NCI-H345 treated with DMSO at 0.1 percent for 48 hours (cell line): ENCODE data around the gene PCDHGB6.
"Not testable (repeated sequence)": the region's sequence is repeated elsewhere in the genome, so short reads cannot be mapped to it uniquely, and the experiment has no call there.

Source experiments
- DNase-seq: peaks from one replicate; lab custom pipeline; 2025; ENCODE audit not compliant: unreplicated experiment; lab: John Stamatoyannopoulos, UW

The PCDHGB6 gene

DNA sequence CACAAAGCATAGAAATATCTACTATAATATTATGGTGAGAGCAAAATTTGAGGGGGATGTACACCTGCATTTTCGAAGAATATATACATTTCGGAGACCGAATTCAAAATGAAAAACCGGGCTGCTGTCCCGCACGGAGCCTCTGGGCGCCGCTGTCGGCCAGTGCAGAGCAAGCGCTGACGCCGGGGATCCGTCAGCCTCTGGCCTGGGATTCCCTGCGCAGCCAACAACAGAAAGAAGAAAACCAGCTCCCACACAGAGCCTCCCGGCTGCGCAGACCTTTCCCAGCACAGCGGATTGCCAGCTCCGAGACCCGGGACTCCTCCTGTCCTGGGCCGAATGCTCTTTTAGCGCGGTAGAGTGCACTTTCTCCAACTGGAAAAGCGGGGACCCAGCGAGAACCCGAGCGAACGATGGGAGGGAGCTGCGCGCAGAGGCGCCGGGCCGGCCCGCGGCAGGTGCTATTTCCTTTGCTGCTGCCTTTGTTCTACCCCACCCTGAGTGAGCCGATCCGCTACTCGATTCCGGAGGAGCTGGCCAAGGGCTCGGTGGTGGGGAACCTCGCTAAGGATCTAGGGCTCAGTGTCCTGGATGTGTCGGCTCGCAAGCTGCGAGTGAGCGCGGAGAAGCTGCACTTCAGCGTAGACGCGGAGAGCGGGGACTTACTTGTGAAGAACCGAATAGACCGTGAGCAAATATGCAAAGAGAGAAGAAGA is at the start of gene PCDHGB6:
PCDHGB6 (plus strand) TSS at position 232 of the 716 bp plus-strand sequence; CDS start at position 414, 182 bp downstream.
- not testable (repeated sequence) for DNase-seq

DNA sequence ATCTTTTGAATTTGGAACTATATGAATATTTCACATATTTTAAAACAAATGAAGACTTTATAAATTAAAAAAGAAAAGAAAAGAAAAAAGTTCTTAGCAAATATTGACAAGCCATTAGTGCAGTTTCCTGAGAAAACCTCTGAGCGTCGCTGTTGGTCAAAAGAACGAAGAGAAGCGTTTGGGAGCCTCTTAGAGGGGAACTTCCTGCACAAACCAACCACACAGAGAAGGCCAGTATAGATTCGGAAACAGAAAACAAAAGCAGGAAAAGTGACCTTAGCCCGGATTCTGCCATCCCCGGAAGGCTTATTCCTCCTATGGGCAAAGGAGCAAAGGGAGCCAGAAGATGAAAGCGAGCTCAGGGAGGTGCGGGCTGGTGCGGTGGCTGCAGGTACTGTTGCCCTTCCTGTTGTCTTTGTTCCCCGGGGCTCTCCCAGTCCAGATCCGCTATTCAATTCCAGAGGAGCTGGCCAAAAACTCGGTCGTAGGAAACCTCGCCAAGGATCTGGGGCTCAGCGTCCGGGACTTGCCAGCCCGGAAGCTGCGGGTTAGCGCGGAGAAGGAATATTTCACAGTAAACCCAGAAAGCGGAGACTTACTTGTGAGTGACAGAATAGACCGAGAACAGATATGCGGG is 47.9 kb upstream of the PCDHGB6 start, which contains the start of gene PCDHGB2:
PCDHGB2 (plus strand) TSS at position 205 of the 637 bp plus-strand sequence; CDS start at position 347, 142 bp downstream.
- no peak for DNase-seq

DNA sequence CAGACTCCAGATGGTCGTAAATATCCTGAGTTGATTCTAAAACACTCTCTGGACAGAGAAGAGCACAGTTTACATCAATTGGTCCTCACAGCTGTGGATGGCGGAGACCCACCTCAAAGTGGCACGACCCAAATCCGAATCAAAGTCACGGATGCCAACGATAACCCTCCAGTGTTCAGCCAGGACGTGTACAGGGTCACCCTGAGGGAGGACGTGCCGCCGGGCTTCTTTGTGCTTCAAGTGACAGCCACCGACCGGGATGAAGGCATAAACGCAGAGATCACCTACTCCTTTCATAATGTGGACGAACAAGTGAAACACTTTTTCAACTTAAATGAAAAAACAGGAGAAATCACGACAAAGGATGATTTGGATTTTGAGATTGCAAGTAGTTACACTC is 47.1 kb upstream of the PCDHGB6 start:
- DNase-seq, result no peak

DNA sequence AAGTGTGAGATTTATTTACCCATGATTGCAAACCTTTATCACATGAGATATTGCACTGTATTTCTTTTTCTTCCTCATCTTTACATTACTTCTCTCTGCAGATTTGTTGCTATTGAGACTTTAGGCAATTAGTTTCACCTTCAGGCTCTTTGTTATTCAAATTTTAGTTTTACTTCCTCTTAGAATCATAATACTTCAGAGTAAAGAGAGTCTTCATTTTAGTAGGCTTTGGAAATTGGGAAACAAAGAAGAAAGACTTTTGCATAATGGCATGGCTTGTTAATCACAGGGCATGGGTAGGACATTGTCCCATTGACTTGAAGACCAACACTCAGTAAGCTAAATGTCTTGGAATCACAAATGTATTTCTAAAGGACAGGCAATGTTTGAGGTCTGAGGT is 45.1 kb upstream of the PCDHGB6 start:
- DNase-seq, result no peak

DNA sequence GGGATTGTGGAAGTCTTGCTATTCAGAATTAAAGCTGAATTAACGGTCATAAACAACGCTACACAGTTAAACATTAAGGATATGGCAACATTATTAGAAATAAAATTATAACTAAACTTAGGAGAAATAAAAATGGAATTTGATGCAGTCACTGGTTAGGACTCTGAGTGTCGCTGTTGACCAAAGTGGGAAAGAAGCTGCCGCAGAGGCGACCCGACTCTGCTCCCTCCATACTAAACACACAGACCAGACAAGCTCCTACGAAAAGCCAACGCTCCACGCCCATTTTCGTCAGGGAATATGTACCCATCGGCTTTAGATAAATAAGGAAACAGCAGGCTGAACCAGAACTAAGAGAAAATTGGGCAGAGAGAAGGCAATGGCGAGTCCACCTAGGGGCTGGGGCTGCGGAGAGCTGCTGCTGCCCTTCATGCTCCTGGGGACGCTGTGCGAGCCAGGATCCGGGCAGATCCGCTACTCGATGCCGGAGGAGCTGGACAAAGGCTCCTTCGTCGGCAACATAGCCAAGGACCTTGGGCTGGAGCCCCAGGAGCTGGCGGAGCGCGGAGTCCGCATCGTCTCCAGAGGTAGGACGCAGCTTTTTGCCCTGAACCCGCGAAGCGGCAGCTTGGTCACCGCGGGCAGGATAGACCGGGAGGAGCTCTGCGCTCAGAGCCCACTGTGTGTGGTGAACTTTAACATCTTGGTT is 43.7 kb upstream of the PCDHGB6 start, which contains the start of gene PCDHGA5:
PCDHGA5 (plus strand) TSS at position 211 of the 709 bp plus-strand sequence; CDS start at position 380, 169 bp downstream.
- no peak for DNase-seq

DNA sequence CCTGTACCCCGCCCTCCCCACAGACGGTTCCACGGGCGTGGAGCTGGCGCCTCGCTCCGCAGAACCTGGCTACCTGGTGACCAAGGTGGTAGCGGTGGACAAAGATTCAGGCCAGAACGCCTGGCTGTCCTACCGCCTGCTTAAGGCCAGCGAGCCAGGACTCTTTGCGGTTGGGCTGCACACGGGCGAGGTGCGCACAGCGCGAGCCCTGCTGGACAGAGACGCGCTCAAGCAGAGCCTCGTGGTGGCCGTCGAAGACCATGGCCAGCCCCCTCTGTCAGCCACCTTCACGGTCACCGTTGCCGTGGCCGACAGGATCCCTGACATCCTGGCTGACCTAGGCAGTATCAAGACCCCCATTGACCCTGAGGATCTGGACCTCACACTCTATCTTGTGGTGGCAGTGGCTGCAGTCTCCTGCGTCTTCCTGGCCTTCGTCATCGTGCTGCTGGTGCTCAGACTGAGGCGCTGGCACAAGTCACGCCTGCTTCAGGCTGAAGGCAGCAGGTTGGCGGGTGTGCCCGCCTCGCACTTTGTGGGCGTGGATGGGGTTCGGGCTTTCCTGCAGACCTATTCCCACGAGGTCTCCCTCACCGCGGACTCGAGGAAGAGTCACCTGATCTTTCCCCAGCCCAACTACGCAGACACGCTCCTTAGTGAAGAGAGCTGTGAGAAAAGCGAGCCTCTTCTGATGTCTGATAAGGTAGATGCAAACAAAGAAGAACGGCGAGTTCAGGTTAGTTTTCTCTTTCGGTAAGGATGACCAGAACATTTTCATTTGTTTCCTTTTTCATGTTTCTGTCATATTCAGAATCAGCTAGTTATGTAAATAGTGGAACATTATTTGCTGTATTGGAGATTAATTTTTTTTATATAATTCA is 41.6 kb upstream of the PCDHGB6 start:
- DNase-seq, result no peak

DNA sequence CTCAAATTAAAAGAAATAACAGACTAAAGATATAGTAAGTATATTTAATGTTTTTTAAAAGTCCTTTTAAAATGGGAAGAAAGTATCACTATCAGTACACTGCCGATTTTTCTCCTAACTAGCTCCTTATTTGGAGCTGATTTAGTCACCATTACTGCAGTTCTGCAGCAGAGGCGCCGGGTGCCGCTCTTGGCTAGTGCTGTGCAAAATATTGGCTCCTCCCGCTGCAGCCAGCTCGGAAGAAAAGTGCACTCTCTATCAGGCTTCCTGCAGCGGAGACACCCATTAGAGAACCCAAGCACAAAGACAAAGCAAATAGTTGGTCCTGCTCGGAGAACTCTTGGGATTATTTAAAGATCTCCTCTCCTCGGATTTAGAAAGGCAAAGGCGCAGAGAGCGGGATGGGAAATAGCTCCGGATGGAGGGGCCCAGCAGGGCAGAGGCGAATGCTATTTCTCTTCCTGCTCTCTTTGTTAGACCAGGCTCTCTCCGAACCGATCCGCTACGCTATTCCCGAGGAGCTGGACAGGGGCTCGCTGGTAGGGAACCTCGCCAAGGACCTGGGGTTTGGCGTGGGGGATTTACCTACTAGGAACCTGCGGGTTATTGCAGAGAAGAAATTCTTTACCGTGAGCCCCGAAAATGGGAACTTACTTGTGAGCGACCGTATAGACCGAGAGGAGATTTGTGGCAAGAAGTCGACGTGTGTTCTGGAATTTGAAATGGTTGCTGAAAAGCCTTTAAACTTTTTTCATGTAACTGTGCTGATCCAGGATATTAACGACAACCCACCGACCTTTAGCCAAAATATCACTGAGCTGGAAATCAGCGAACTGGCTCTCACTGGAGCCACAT is 37.6 kb upstream of the PCDHGB6 start, which contains the start of gene PCDHGB3:
PCDHGB3 (plus strand) TSS at position 249 of the 855 bp plus-strand sequence; CDS start at position 402, 153 bp downstream.
- DNase-seq, result no peak

DNA sequence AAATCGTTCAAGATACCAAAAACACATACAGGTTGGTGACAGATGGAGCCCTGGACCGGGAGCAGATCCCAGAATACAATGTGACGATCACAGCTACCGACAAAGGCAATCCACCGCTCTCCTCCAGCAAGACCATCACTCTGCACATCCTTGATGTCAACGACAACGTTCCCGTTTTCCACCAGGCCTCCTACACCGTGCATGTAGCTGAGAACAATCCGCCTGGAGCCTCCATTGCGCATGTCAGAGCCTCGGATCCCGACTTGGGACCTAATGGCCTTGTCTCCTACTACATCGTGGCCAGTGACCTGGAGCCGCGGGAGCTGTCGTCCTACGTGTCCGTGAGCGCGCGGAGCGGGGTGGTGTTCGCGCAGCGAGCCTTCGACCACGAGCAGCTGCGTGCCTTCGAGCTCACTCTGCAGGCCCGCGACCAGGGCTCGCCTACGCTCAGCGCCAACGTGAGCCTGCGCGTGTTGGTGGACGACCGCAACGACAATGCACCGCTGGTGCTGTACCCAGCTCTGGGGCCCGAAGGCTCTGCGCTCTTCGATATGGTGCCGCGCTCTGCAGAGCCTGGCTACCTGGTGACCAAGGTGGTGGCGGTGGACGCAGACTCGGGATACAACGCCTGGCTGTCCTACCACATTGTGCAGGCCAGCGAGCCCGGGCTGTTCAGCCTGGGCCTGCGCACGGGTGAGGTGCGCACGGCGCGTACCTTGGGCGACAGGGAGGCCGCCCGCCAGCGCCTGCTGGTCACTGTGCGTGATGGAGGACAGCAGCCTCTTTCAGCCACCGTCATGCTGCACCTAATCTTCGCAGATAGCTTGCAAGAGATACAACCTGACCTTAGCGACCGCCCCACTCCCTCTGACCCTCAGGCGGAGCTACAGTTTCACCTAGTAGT is 36.0 kb upstream of the PCDHGB6 start:
- no peak for DNase-seq

DNA sequence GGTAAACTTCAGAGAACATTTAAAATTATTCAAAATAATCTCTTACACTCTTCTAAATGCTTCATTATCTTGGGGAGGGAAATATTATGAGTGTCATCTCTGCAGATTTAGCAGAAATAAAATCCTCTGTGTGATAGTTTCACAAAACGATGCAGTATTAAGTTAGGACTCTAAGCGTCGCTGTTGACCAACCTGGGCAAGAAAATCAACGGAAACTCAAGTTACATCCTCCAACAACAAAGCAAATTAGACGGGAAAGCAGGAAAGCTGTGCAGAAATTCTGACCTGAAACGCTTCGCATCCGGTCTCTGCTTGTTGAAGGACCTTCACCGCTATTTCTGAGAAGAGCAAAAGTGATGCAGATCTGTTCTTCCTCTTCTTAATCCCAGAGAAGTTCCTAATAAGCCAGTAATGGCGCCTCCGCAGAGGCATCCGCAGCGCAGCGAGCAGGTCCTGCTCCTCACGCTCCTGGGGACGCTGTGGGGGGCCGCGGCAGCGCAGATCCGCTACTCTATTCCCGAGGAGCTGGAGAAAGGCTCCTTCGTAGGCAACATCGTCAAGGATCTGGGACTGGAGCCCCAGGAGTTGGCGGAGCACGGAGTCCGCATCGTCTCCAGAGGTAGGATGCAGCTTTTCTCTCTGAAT is 34.0 kb upstream of the PCDHGB6 start, which contains the start of gene PCDHGA6:
PCDHGA6 (plus strand) TSS at position 219 of the 645 bp plus-strand sequence; CDS start at position 412, 193 bp downstream.
- DNase-seq, result no peak

DNA sequence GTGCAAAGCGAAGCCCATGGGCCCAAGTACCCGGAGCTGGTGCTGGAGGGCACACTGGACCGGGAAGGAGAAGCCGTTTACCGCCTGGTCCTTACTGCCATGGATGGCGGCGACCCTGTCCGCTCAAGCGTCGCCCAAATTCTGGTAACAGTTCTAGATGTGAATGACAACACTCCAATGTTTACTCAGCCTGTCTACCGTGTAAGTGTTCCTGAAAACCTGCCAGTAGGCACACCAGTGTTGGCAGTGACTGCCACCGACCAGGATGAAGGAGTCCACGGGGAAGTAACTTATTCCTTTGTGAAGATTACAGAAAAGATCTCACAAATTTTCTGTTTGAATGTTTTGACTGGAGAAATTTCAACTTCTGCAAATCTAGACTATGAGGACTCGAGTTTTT is 33.2 kb upstream of the PCDHGB6 start:
- no peak for DNase-seq

DNA sequence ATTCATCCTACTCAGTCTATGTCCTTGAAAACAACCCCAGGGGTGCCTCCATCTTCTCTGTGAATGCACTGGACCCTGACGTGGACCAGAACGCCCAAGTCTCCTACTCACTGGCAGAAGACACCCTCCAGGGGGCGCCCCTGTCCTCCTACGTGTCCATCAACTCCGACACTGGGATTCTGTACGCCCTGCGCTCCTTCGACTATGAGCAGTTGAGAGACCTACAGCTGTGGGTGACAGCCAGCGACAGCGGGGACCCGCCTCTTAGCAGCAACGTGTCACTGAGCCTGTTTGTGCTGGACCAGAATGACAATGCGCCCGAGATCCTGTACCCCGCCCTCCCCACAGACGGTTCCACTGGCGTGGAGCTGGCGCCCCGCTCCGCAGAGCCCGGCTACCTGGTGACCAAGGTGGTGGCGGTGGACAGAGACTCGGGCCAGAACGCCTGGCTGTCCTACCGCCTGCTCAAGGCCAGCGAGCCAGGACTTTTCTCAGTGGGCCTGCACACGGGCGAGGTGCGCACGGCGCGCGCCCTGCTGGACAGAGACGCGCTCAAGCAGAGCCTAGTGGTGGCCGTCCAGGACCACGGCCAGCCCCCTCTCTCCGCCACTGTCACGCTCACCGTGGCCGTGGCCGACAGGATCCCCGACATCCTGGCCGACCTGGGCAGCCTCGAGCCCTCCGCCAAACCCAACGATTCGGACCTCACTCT is 32.2 kb upstream of the PCDHGB6 start:
- DNase-seq, result not testable (repeated sequence)

DNA sequence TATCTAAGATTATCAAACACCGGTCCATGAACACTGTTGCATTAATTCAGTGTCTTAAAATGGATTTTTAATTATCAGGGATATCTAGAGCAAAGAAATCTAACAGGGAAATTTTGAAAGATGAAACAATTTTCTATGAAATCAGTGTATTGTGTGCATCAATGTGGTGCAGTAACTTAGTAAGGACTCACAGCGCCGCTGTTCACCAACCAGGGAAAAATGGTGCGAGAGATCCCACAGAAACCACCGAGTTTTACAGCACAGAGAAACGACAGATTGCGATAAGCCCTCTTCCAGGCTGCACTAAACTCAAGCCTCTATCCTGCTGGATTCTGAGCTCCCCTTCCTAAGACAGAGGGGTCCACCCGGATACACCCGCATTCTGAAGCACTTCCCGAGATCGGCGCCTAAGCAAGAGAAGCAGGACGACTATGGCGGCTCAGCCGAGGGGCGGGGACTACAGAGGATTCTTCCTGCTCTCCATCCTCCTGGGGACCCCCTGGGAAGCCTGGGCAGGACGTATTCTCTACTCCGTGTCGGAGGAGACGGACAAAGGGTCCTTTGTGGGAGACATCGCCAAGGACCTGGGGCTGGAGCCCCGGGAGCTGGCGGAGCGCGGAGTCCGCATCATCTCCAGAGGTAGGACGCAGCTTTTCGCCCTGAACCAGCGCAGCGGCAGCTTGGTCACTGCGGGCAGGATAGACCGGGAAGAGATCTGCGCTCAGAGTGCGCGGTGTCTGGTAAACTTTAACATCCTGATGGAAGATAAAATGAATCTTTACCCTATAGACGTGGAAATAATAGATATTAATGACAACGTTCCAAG is 25.1 kb upstream of the PCDHGB6 start, which contains the start of gene PCDHGA7:
PCDHGA7 (plus strand) TSS at position 274 of the 826 bp plus-strand sequence; CDS start at position 432, 158 bp downstream.
- no peak for DNase-seq

DNA sequence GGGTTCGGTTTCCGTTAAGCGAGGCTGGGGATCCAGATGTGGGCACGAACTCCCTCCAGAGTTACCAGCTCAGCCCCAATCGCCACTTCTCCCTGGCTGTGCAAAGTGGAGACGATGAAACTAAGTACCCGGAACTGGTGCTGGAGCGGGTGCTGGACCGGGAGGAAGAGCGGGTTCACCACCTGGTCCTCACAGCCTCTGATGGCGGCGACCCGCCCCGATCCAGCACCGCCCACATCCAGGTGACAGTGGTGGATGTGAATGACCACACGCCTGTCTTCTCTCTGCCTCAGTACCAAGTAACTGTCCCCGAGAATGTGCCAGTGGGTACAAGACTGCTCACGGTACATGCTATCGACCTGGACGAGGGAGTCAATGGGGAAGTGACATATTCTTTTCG is 24.5 kb upstream of the PCDHGB6 start:
- DNase-seq, result no peak

DNA sequence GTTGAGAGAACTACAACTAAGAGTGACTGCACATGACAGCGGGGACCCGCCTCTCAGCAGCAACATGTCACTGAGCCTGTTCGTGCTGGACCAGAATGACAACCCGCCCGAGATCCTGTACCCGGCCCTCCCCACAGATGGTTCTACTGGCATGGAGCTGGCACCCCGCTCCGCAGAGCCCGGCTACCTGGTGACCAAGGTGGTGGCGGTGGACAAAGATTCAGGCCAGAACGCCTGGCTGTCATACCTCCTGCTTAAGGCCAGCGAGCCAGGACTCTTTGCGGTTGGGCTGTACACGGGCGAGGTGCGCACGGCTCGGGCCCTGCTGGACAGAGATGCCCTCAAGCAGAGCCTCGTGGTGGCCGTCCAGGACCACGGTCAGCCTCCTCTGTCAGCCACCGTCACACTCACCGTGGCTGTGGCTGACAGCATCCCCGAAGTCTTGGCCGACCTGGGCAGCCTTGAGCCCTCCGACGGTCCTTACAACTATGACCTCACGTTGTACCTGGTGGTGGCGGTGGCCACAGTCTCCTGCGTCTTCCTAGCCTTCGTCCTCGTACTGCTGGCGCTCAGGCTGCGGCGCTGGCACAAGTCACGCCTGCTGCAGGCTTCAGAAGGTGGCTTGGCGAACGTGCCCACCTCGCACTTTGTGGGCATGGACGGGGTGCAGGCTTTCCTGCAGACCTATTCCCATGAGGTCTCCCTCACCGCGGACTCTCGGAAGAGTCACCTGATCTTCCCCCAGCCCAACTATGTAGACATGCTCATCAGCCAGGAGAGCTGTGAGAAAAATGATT is 23.2 kb upstream of the PCDHGB6 start:
- DNase-seq, result no peak

DNA sequence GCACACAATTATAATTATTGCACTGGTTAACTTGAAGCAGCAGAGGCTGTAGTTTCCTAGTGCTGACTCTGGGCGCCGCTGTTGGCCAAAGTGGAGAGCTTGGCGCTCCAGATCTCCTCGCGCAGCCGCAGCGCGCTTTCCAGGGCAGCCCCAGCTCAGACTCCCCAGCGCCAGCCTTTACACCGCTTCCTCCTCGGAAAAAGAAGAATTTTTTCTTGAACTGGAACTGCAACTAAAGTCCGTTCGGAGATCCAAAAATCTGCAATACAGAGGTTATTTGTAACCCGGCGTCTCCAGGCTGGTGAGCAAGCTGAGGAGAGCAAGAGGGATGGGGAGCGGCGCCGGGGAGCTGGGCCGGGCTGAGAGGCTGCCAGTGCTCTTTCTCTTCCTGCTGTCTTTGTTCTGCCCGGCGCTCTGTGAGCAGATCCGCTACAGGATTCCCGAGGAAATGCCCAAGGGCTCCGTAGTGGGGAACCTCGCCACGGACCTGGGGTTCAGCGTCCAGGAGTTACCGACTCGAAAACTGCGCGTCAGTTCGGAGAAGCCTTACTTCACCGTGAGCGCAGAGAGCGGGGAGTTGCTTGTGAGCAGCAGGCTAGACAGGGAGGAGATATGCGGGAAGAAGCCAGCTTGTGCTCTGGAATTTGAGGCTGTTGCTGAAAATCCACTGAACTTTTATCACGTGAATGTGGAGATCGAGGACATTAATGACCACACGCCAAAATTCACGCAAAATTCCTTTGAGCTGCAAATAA is 20.1 kb upstream of the PCDHGB6 start, which contains the start of gene PCDHGB4:
PCDHGB4 (plus strand) TSS at position 142 of the 755 bp plus-strand sequence; CDS start at position 329, 187 bp downstream.
- DNase-seq, result not testable (repeated sequence)
